Parathyroid adenoma (tissue), 2 donors: ENCODE results near the gene EEF1B2.
"Not testable (repeated sequence)": the region's sequence is repeated elsewhere in the genome, so short reads cannot be mapped to it uniquely, and the experiment has no call there.

Source experiments
- H2AFZ ChIP-seq: fragments of 300-600 bp; sonication (generic); one replicate; pipeline ENCODE4 v1.7.0; 2017; ENCODE audit warnings: antibody characterized with exemption, mild to moderate bottlenecking
- H3K27ac ChIP-seq: fragments of 300-600 bp; sonication (generic); one replicate; pipeline ENCODE4 v1.7.0; 2017
- H3K27me3 ChIP-seq: fragments of 300-600 bp; sonication (generic); one replicate; pipeline ENCODE4 v1.7.0; 2017; ENCODE audit warnings: low read length; ENCODE audit not compliant: control insufficient read depth, insufficient read depth
- H3K36me3 ChIP-seq: fragments of 300-600 bp; sonication (generic); one replicate; pipeline ENCODE4 v1.7.0; 2017; ENCODE audit warnings: low read length; ENCODE audit not compliant: control insufficient read depth, insufficient read depth
- H3K4me1 ChIP-seq: fragments of 300-600 bp; sonication (generic); one replicate; pipeline ENCODE4 v1.7.0; 2017; ENCODE audit warnings: control low read depth
- H3K4me2 ChIP-seq: fragments of 300-600 bp; sonication (generic); one replicate; pipeline ENCODE4 v1.7.0; 2017; ENCODE audit warnings: low read length
- H3K4me3 ChIP-seq: fragments of 300-600 bp; sonication (generic); one replicate; pipeline ENCODE4 v1.7.0; 2017; ENCODE audit warnings: low read depth, low read length
- H3K79me2 ChIP-seq: fragments of 300-600 bp; sonication (generic); one replicate; pipeline ENCODE4 v1.7.0; 2017; ENCODE audit warnings: control low read depth
- H3K9ac ChIP-seq: fragments of 300-600 bp; sonication (generic); one replicate; pipeline ENCODE4 v1.7.0; 2017; ENCODE audit warnings: mild to moderate bottlenecking
- H3K9me3 ChIP-seq: fragments of 300-600 bp; sonication (generic); one replicate; pipeline ENCODE4 v1.7.0; 2017; ENCODE audit warnings: low read length; ENCODE audit not compliant: control insufficient read depth
- TF ChIP-seq, protein P1 (sequence below): fragments of 300-600 bp; sonication (generic); IDR thresholded peaks from one replicate; pipeline ENCODE4 v1.7.0; 2017; ENCODE audit warnings: antibody characterized with exemption, mild to moderate bottlenecking
- donor health status: primary hyperparathyroidism.

The EEF1B2 gene

GRCh38 chr2:206116278-206116677, 43.4 kb upstream of the EEF1B2 start:
- Histone ChIP-seq H3K4me2 (no peak overlapping the region), H3K36me3 (no peaks in the 10 kb centered on the region), H3K4me1 (no peaks in the 10 kb centered on the region), H3K4me3 (no peak overlapping the region), H3K79me2 (no peaks in the 10 kb centered on the region), H3K27ac (no peak overlapping the region), H3K27me3 (no peaks in the 10 kb centered on the region), H3K9ac (no peak overlapping the region), H3K9me3 (no peaks in the 10 kb centered on the region), H2AFZ (no peak overlapping the region)
- TF ChIP-seq, protein P1, sequence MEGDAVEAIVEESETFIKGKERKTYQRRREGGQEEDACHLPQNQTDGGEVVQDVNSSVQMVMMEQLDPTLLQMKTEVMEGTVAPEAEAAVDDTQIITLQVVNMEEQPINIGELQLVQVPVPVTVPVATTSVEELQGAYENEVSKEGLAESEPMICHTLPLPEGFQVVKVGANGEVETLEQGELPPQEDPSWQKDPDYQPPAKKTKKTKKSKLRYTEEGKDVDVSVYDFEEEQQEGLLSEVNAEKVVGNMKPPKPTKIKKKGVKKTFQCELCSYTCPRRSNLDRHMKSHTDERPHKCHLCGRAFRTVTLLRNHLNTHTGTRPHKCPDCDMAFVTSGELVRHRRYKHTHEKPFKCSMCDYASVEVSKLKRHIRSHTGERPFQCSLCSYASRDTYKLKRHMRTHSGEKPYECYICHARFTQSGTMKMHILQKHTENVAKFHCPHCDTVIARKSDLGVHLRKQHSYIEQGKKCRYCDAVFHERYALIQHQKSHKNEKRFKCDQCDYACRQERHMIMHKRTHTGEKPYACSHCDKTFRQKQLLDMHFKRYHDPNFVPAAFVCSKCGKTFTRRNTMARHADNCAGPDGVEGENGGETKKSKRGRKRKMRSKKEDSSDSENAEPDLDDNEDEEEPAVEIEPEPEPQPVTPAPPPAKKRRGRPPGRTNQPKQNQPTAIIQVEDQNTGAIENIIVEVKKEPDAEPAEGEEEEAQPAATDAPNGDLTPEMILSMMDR, result no peak

DNA sequence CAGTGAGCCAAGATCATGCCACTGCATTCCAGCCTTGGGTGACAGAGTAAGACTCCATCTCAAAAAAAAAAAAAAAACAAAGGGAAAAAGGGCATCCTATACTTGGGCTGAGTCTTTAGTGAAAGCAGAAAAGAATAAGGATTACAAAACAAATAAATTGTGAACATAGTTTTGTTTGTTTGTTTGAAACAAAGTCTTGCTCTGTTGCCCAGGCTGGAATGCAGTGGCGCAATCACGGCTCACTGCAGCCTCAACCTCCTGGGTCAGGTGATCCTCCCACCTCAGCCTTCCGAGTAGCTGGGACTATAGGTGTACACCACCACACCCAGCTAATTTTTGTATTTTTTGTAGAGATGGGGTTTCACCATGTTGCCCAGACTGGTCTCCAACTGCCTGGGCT, 37.1 kb upstream of the EEF1B2 start:
- H3K9ac ChIP-seq, H3K27me3 ChIP-seq, H3K27ac ChIP-seq, H3K36me3 ChIP-seq, H3K4me2 ChIP-seq, H2AFZ ChIP-seq, H3K9me3 ChIP-seq, H3K79me2 ChIP-seq, H3K4me3 ChIP-seq, H3K4me1 ChIP-seq: not testable (repeated sequence)

DNA sequence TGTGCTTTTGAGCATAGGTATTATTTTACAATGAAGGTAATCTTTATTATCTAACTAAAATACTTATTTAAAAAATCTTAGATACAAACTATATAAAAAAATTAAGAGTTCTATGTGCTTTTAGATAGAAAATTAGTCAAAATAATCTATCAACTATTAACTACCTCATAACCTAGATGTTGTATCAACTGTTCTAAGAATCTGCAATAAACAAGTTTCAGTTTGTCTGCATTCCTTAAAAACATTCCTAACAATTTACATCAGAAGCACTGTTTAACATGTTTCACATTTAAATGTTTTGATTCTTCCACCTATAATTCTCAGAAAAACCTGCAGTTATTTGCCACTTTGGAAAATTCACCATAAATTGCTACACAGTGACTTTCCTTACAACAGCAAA, 33.8 kb upstream of the EEF1B2 start:
- TF ChIP-seq, protein P1, result no peak
- H3K9me3 ChIP-seq, result no peaks in the 10 kb centered on the region
- H2AFZ ChIP-seq, result no peak overlapping the region
- no peak overlapping the region for H3K4me3 ChIP-seq
- no peaks in the 10 kb centered on the region for H3K36me3 ChIP-seq
- H3K9ac ChIP-seq, result no peak overlapping the region
- H3K79me2 ChIP-seq, result no peaks in the 10 kb centered on the region
- H3K27ac ChIP-seq, result no peak overlapping the region
- no peaks in the 10 kb centered on the region for H3K27me3 ChIP-seq
- no peaks in the 10 kb centered on the region for H3K4me1 ChIP-seq
- H3K4me2 ChIP-seq, result no peak overlapping the region

- no peak overlapping the region for H3K27ac ChIP-seq
- H3K27me3 ChIP-seq, result no peaks in the 10 kb centered on the region
- H3K36me3 ChIP-seq, result no peaks in the 10 kb centered on the region
- TF ChIP-seq, protein P1, result no peak
- no peaks in the 10 kb centered on the region for H3K79me2 ChIP-seq
- no peaks in the 10 kb centered on the region for H3K9me3 ChIP-seq
- H2AFZ ChIP-seq, result no peak overlapping the region
- no peak overlapping the region for H3K4me2 ChIP-seq
- H3K4me3 ChIP-seq, result no peak overlapping the region
- H3K9ac ChIP-seq, result no peak overlapping the region
- no peaks in the 10 kb centered on the region for H3K4me1 ChIP-seq
These were observed 32.0 kb upstream of the EEF1B2 start for GRCh38 chr2:206127656-206128055.

DNA sequence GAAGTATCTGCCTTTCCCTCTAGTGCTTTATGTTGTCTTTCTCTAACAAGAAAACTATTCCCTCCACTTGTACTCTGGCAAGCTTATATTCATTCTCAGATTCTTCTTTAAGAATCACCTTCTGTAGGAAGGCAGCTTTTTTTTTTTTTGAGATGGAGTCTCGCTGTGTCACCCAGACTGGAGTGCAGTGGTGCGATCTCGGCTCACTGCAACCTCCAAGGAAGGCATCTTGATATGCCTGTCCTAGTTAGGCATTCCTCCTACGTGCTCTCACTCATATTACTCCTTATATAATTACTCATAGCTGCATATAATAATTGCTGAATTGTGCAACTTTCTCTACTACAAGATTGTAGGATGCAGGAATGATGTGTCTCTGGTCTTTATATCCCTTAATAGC, 16.2 kb upstream of the EEF1B2 start:
- TF ChIP-seq, protein P1, result no peak

More for the DNA sequence above, 16.2 kb upstream of the EEF1B2 start:
- no peak overlapping the region for H3K27ac ChIP-seq
- no peaks in the 10 kb centered on the region for H3K36me3 ChIP-seq
- H3K79me2 ChIP-seq, result no peaks in the 10 kb centered on the region
- H3K27me3 ChIP-seq, result no peaks in the 10 kb centered on the region
- H3K9me3 ChIP-seq, result no peaks in the 10 kb centered on the region
- H3K4me3 ChIP-seq, result no peak overlapping the region
- no peak overlapping the region for H2AFZ ChIP-seq
- H3K4me1 ChIP-seq, result no peaks in the 10 kb centered on the region
- no peak overlapping the region for H3K9ac ChIP-seq
- H3K4me2 ChIP-seq, result no peak overlapping the region
